Activated naive CD8-positive, alpha-beta T cell treated with anti-CD3 and anti-CD28 coated beads, Interleukin-2, amount 10 ng/mL, durations not matched to agents 7 days and 5 days (primary cell): ENCODE measurements around the gene TMEM8B. TPM values are rescaled to one million over a fixed set of nuclear protein-coding genes. Genes with fewer than 3 reads are reported as not detected.
A peak's percentile ranks its signal among the peaks of the same experiment; 100 is the strongest.

ENCODE experiments used
- ATAC-seq: fragments of 150-1000 bp; cut with Tn5 transposase; one replicate; pipeline ENCODE4 v1.10.0; 2021; ENCODE audit warnings: low read depth, moderate library complexity
- POLR2A ChIA-PET: fragments of 350-600 bp; sonication (Branson Sonifier 250); formaldehyde crosslinking; loops from one replicate; lab custom pipeline; 2021; ENCODE audit warnings: antibody characterized with exemption; lab: Charles Lee
- DNase-seq: peaks from one replicate; pipeline ENCODE4 v3.0.0; 2021
- H3K27ac Mint-ChIP-seq: one replicate; pipeline ENCODE4 v1.8.0; 2022; ENCODE audit warnings: mild to moderate bottlenecking, mixed read lengths
- H3K27me3 Mint-ChIP-seq: one replicate; pipeline ENCODE4 v1.8.0; 2022; ENCODE audit warnings: mild to moderate bottlenecking, moderate library complexity, mixed read lengths
- H3K36me3 Mint-ChIP-seq: one replicate; pipeline ENCODE4 v1.8.0; 2021; ENCODE audit warnings: mild to moderate bottlenecking, mixed read lengths
- H3K4me1 Mint-ChIP-seq: one replicate; pipeline ENCODE4 v1.8.0; 2021; ENCODE audit warnings: mixed read lengths
- H3K4me3 Mint-ChIP-seq: one replicate; pipeline ENCODE4 v1.8.0; 2022; ENCODE audit warnings: mild to moderate bottlenecking, moderate library complexity, mixed read lengths
- H3K9me3 Mint-ChIP-seq: one replicate; pipeline ENCODE4 v1.8.0; 2021; ENCODE audit warnings: mixed read lengths
- total RNA-seq, 2 experiments: library from RNA; stranded (reverse); gene quantifications; one replicate each; pipeline ENCODE4 v1.2.3, GENCODE V29; 2021

TMEM8B gene
- total RNA-seq, 2 experiments from 2014 or later: 5.9 to 6.1 TPM

DNA sequence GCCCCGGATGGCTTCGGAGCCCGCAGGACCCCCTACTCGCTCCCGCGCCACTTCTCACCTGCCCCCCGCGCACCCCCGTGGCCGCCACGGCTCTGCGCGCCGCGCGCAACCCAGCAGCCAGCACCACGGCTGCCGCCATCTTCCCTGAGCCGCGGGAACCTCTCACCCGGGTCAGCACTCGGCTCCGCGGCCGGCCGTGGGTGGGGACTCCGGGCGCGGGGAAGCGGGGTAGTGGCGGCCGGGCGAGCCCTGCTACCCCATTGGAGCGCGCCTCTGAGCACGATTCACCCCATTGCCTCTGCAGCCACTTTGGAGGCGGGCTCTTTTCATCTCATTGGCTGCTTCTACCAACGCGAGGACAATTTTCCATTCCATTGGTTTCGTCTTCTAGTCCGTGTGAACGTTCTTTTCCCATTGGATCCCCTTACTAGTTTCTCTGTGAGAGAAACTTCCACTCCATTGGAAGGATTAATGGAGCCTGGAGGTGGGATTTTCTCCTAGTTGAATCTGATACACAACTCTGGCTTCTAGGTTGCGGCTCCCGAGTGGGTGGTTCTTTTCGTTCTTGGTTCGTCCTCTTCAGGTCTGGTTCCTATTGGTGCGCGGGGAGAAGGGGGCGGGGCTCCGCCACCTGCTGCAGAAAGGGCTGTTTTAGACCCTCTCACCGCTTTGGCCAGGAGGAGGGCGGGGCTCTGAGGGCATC lies 14.0 kb upstream of the TMEM8B start, which contains the start of gene HINT2:
Gene HINT2, minus strand, starts transcription at position 202 of the 703 bp plus-strand sequence. Its CDS starts 63 bp downstream, at position 139.
- POLR2A ChIA-PET: interaction anchor here (0.5 to 2.0 kb wide), 12 partner anchors 10 to 763 kb away, joined by 3 to 9 read pairs (median 4); partner anchors contain the start of genes CREB3, FAM221B, SIT1 and TLN1
- peaks cover 32% of the 10 kb centered on the region for H3K4me1 Mint-ChIP-seq
- H3K27ac Mint-ChIP-seq: peak within 1 kb of the TSS; percentile 94
- DNase-seq (peak; percentile 96), ATAC-seq (peak; percentile 80)
- peaks cover 3% of the 10 kb centered on the region for H3K36me3 Mint-ChIP-seq
- H3K27me3 Mint-ChIP-seq: peaks cover 6% of the 10 kb centered on the region
- peak within 1 kb of the TSS; percentile 77 for H3K4me3 Mint-ChIP-seq
- no peaks in the 10 kb centered on the region for H3K9me3 Mint-ChIP-seq

GRCh38 chr9:35816708-35817107 lies 12.3 kb upstream of the TMEM8B start:
- Mint-ChIP-seq H3K36me3 (peaks cover 3% of the 10 kb centered on the region), H3K4me3 (no peak overlapping the region), H3K9me3 (no peaks in the 10 kb centered on the region), H3K27me3 (peaks cover 6% of the 10 kb centered on the region), H3K27ac (no peak overlapping the region), H3K4me1 (peaks cover 23% of the 10 kb centered on the region)
- no peak for ATAC-seq
- no peak for DNase-seq
- POLR2A ChIA-PET: no interaction called here

DNA sequence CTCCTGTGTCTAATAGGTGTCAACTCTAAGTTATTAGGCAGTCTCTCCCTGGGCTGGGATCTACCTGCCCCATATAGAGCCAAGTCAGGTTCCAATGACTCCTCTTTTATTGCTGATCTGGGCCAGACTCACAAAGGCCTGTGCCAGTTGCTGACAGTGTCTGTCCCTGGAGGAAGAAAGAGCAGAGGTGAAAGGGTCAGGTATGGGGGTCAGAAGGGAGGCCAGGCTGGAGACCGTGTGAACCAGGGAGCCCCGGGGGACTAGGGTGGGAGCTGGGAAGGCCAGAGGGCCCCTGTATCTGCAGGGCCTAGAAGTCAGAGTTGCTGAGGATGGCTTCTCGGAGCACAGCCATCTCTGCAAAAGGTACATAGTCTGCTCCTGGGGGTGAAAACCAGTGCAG lies 10.7 kb upstream of the TMEM8B start:
- Mint-ChIP-seq H3K36me3 (no peaks in the 10 kb centered on the region), H3K9me3 (no peaks in the 10 kb centered on the region), H3K27me3 (peaks cover 6% of the 10 kb centered on the region), H3K27ac (no peak overlapping the region), H3K4me3 (no peak overlapping the region), H3K4me1 (peaks cover 10% of the 10 kb centered on the region)
- DNase-seq: no peak
- POLR2A ChIA-PET: no interaction called here
- ATAC-seq: no peak

DNA sequence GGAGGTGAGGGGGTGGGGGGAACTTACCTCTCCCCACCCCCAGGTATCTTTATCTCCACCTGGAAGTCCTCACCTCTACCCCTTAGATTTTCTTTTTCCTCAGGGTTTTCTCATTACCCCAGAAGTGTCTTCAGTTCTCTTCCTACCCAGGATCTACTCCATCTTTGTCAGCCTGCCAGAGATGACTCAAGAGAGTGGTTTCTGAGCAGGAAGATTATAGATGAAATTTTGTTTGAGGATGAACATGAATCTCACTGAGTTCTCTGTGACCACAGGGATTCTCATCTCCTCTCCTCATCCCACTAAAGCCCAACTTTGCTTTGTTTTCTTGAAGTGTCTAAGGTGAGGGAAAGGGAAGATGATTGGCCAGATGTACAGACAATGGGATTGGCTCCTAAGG lies 9.0 kb upstream of the TMEM8B start:
- H3K4me3 Mint-ChIP-seq: no peak overlapping the region
- H3K27me3 Mint-ChIP-seq: peaks cover 6% of the 10 kb centered on the region
- ATAC-seq (no peak), DNase-seq (no peak)
- H3K36me3 Mint-ChIP-seq: no peaks in the 10 kb centered on the region
- H3K9me3 Mint-ChIP-seq: no peaks in the 10 kb centered on the region
- H3K4me1 Mint-ChIP-seq: peaks cover 4% of the 10 kb centered on the region
- POLR2A ChIA-PET: no interaction called here
- no peak overlapping the region for H3K27ac Mint-ChIP-seq

DNA sequence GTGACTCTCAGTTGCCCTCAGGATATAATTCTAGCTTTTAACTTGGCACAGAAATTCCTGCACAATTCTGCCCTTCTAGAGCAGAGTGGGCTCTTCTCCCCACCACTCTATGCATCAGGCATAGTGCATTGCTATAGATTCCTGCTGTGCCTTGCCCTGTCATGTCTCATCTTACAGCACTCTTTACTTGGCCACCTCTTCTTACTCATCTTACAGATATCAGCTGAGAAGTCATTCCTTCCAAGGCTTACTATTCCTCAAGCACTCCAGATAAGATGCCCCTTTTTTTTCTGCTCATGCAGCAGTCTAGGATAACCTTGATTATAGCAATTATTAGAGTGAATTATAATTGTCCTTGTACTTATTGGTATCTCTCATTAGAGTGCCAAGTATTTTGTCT lies 6.1 kb upstream of the TMEM8B start:
- ATAC-seq (no peak), DNase-seq (no peak)
- POLR2A ChIA-PET: interaction anchor here (1.6 kb wide), 1 partner anchor 11 kb away, joined by 4 read pairs; the partner anchor contains the start of gene SPAG8
- H3K27me3 Mint-ChIP-seq: peaks cover 3% of the 10 kb centered on the region
- H3K4me3 Mint-ChIP-seq: no peak overlapping the region
- peaks cover 7% of the 10 kb centered on the region for H3K4me1 Mint-ChIP-seq
- no peaks in the 10 kb centered on the region for H3K9me3 Mint-ChIP-seq
- no peaks in the 10 kb centered on the region for H3K36me3 Mint-ChIP-seq
- no peak overlapping the region for H3K27ac Mint-ChIP-seq

GRCh38 chr9:35826071-35826701 lies 2.8 kb upstream of the TMEM8B start:
- ATAC-seq (peak; percentile 40), DNase-seq (no peak)
- peak overlapping the region; percentile 49 for H3K27ac Mint-ChIP-seq
- H3K4me1 Mint-ChIP-seq: peaks cover 18% of the 10 kb centered on the region
- peaks cover 5% of the 10 kb centered on the region for H3K27me3 Mint-ChIP-seq
- no peaks in the 10 kb centered on the region for H3K9me3 Mint-ChIP-seq
- POLR2A ChIA-PET: interaction anchor here (0.7 to 1.6 kb wide), 4 partner anchors 12 to 56 kb away, joined by 3 to 8 read pairs (median 4); partner anchors contain the start of genes HINT2 and SPAG8
- peak overlapping the region; percentile 45 for H3K4me3 Mint-ChIP-seq
- H3K36me3 Mint-ChIP-seq: no peaks in the 10 kb centered on the region

DNA sequence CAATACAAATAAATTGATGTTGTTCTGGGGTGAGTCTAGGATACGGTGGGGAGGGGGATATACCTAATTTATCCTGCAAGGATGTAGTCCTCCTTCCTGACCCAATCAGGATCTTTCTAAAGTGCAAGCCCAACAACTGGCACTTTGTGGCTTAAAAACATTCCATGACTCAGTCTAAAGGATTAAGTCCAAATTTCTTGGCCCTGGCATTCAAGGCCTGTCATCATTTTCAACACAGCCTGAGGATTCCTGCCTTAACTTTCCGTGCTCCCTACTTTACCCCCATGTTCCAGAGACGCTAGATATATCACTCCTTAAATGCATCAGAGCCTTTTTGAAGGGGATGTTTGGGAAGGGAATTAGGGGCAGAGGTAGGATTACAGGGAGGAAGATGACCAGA lies 1.5 kb upstream of the TMEM8B start:
- Mint-ChIP-seq H3K27ac (no peak overlapping the region), H3K27me3 (peaks cover 5% of the 10 kb centered on the region), H3K9me3 (no peaks in the 10 kb centered on the region), H3K4me1 (peaks cover 18% of the 10 kb centered on the region), H3K4me3 (peak overlapping the region; percentile 13), H3K36me3 (no peaks in the 10 kb centered on the region)
- ATAC-seq (no peak), DNase-seq (no peak)
- POLR2A ChIA-PET: interaction anchor here (0.6 kb wide), 2 partner anchors 15 to 706 kb away, joined by 3 to 4 read pairs; partner anchors contain the start of gene SPAG8

DNA sequence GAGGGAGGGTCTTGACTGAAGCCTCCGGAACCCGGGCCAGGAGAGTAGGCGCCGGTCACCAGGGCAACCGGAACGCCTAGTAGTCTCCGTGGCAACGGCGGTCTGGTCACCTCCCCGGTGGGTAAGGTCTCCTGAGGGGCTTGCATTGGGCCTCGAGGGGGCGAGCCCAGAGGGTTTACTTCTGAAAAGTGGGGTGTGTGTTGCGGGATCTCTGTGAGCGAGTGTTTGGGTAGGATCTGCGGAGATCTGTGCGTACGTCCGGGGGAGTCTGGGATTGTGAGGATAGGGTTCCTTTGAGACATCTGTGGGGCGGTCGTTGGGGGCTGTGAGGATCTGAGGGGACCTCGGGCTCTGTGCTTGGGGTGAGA lies 328 bp upstream of the TMEM8B start, which contains the start of gene FAM221B:
Gene FAM221B, minus strand, starts transcription at position 17 of the 368 bp plus-strand sequence. CDS start 2,571 bp downstream, outside the sequence.
- Mint-ChIP-seq H3K9me3 (no peaks in the 10 kb centered on the region), H3K4me1 (peaks cover 22% of the 10 kb centered on the region), H3K4me3 (peak within 1 kb of the TSS; percentile 96), H3K27ac (peak within 1 kb of the TSS; percentile 87), H3K27me3 (peaks cover 5% of the 10 kb centered on the region), H3K36me3 (no peaks in the 10 kb centered on the region)
- POLR2A ChIA-PET: interaction anchor here (0.6 to 1.5 kb wide), 5 partner anchors 15 to 225 kb away, joined by 3 to 8 read pairs (median 5); partner anchors contain the start of genes HINT2 and SPAG8
- ATAC-seq: no peak
- no peak for DNase-seq

DNA sequence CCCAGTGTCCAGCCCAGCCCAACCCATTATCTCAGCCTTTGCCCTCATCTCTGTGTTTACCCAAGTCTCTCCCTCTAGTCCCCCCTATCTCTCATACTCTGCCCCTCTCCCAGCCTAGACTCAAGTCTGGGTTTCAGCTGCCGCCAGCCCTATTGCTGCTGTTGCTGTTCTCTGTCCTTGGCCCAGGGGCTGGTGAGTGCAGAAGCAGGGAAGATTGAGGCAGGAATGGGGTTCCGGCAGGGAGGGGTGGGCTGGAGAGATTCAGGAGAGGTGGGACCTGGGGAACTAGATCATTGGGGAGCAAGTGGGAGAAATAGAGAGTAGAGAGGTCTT lies 702 bp downstream of the TMEM8B start:
- POLR2A ChIA-PET: interaction anchor here (0.7 kb wide), 1 partner anchor 64 kb away, joined by 3 read pairs; no protein-coding TSS in a partner anchor
- Mint-ChIP-seq H3K27me3 (peaks cover 5% of the 10 kb centered on the region), H3K4me1 (peaks cover 26% of the 10 kb centered on the region), H3K36me3 (no peaks in the 10 kb centered on the region), H3K27ac (peak overlapping the region; percentile 82), H3K4me3 (peak overlapping the region; percentile 91), H3K9me3 (no peaks in the 10 kb centered on the region)
- DNase-seq (no peak), ATAC-seq (no peak)

DNA sequence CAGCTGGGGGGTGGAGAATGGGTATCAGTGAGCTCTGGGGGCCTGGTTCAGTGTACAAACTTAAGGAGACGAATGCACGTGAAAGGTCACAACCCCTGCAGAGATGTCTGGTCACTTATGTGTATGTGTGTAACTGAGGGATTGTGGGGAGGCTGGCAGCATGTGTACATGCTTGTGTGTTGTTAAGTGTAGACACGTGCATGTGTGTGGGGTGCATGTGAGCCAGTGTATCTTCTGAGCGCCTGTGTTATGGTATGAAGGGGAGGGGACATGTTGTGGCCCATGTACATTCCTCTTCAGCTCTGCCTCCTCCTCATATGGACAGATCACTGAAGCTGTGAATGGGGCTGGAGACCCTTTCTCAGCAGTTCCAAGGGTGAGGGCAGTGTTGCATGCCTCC lies 2.0 kb downstream of the TMEM8B start:
- no peak overlapping the region for H3K4me3 Mint-ChIP-seq
- POLR2A ChIA-PET: no interaction called here
- H3K27ac Mint-ChIP-seq: no peak overlapping the region
- no peaks in the 10 kb centered on the region for H3K9me3 Mint-ChIP-seq
- peaks cover 24% of the 10 kb centered on the region for H3K4me1 Mint-ChIP-seq
- peaks cover 5% of the 10 kb centered on the region for H3K27me3 Mint-ChIP-seq
- ATAC-seq: no peak
- DNase-seq: no peak
- H3K36me3 Mint-ChIP-seq: no peaks in the 10 kb centered on the region

DNA sequence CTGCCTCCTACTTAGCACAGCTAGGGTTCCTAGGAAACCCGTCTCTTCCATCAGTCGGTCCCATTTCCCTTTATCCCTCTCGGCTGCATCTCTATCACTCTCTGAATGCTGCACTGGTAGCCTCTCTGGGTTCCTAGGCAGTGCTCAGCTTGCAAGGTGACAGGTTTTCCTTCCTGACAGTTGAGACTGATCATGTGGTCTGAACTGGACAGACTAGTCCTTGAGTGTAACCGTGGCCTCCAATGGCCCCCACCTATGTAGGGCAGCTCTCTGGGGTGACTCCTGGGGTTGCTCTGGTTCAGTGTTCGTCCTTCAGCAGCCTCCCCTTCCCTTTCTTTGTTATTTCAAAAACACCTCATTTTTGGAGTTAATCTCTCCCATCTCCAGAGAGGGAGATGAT lies 3.8 kb downstream of the TMEM8B start:
- Mint-ChIP-seq H3K4me3 (no peak overlapping the region), H3K9me3 (no peaks in the 10 kb centered on the region), H3K27ac (no peak overlapping the region), H3K27me3 (peaks cover 2% of the 10 kb centered on the region), H3K36me3 (no peaks in the 10 kb centered on the region), H3K4me1 (peaks cover 21% of the 10 kb centered on the region)
- ATAC-seq (no peak), DNase-seq (no peak)
- POLR2A ChIA-PET: no interaction called here

- ATAC-seq (no peak), DNase-seq (no peak)
- Mint-ChIP-seq H3K4me3 (no peak overlapping the region), H3K4me1 (peaks cover 13% of the 10 kb centered on the region), H3K9me3 (no peaks in the 10 kb centered on the region), H3K27me3 (peaks cover 2% of the 10 kb centered on the region), H3K27ac (no peak overlapping the region), H3K36me3 (no peaks in the 10 kb centered on the region)
- POLR2A ChIA-PET: no interaction called here
Measured at GRCh38 chr9:35834260-35835215, 5.5 kb downstream of the TMEM8B start.

GRCh38 chr9:35835216-35835632 lies 6.2 kb downstream of the TMEM8B start:
- ATAC-seq (peak; percentile 43), DNase-seq (no peak)
- Mint-ChIP-seq H3K4me1 (peaks cover 8% of the 10 kb centered on the region), H3K4me3 (no peak overlapping the region), H3K9me3 (no peaks in the 10 kb centered on the region), H3K27me3 (peaks cover 2% of the 10 kb centered on the region), H3K27ac (no peak overlapping the region), H3K36me3 (no peaks in the 10 kb centered on the region)
- POLR2A ChIA-PET: no interaction called here
